HEK293 (cell line): ENCODE results near the gene PPP3CA.
A peak's percentile ranks its signal among the peaks of the same experiment; 100 is the strongest.

Experiments
- CTCF ChIA-PET: fragments of 350-600 bp; formaldehyde crosslinking; extraction: SDS; loops from one replicate; lab custom pipeline; 2021; ENCODE audit warnings: antibody characterized with exemption; lab: Yijun Ruan, JAX
- POLR2A ChIA-PET: fragments of 300-600 bp; formaldehyde crosslinking; extraction: SDS; loops from one replicate; lab custom pipeline; 2020; ENCODE audit warnings: antibody characterized with exemption, inconsistent platforms; lab: Yijun Ruan, JAX
- H3K27ac ChIP-seq: fragments of 200-500 bp; sonication (Bioruptor generic); 2 replicates; pipeline ENCODE4 v1.5.1; 2014; ENCODE audit warnings: low read depth, low read length, control low read depth, inconsistent platforms; ENCODE audit errors: extremely low read depth
- H3K36me3 ChIP-seq, 2 experiments: fragments of 200-500 bp in 1 of 2; sonication (Bioruptor generic) in 1 of 2; 1 replicate in 1 of 2; 2 replicates in 1 of 2; pipeline ENCODE4 v1.5.1; 2014 to 2017; ENCODE audit warnings: inconsistent platforms in 2 of 2, low read length in 2 of 2; ENCODE audit not compliant: control insufficient read depth in 2 of 2, insufficient read depth in 1 of 2
- H3K4me1 ChIP-seq: fragments of 200-500 bp; sonication (Bioruptor generic); 2 replicates; pipeline ENCODE4 v1.5.1; 2014; ENCODE audit warnings: mild to moderate bottlenecking, low read length, inconsistent platforms; ENCODE audit not compliant: control insufficient read depth, insufficient read depth
- H3K4me3 ChIP-seq: 2 replicates; pipeline ENCODE4 v1.5.1; 2011; ENCODE audit warnings: low read depth, mild to moderate bottlenecking, control low read depth, low read length, moderate library complexity
- H3K9me3 ChIP-seq: fragments of 200-500 bp; sonication (Bioruptor generic); 2 replicates; pipeline ENCODE4 v1.5.1; 2014; ENCODE audit warnings: low read depth, low read length, inconsistent platforms; ENCODE audit not compliant: control insufficient read depth, insufficient read depth
- GFI1B ChIP-seq: fragments of 450-650 bp; formaldehyde crosslinking; IDR thresholded peaks from 2 replicates; pipeline ENCODE4 v1.5.1; 2016; ENCODE audit warnings: missing biosample characterization, missing genetic modification characterization
- KLF1 ChIP-seq: fragments of 450-650 bp; formaldehyde crosslinking; IDR thresholded peaks from 2 replicates; pipeline ENCODE4 v1.5.1; 2016; ENCODE audit warnings: missing biosample characterization, missing genetic modification characterization
- KLF16 ChIP-seq: fragments of 450-650 bp; formaldehyde crosslinking; IDR thresholded peaks from 2 replicates; pipeline ENCODE4 v1.5.1; 2017; ENCODE audit warnings: missing biosample characterization, missing genetic modification characterization
- MEIS1 ChIP-seq: sonication (generic); formaldehyde crosslinking; IDR thresholded peaks from 2 replicates; pipeline ENCODE4 v1.8.1; 2022; ENCODE audit warnings: missing genetic modification reagents, mild to moderate bottlenecking, borderline replicate concordance
- REPIN1 ChIP-seq: fragments of 450-650 bp; formaldehyde crosslinking; IDR thresholded peaks from 2 replicates; pipeline ENCODE4 v1.5.1; 2017; ENCODE audit warnings: missing biosample characterization, missing genetic modification characterization, low read depth
- REST ChIP-seq: fragments of 450-650 bp; formaldehyde crosslinking; IDR thresholded peaks from 2 replicates; pipeline ENCODE4 v1.5.1; 2016; ENCODE audit warnings: missing biosample characterization, missing genetic modification characterization
- ZBTB17 ChIP-seq: fragments of 450-650 bp; formaldehyde crosslinking; IDR thresholded peaks from 2 replicates; pipeline ENCODE4 v1.5.1; 2016; ENCODE audit warnings: missing biosample characterization, missing genetic modification characterization
- ZNF114 ChIP-seq: fragments of 450-650 bp; formaldehyde crosslinking; IDR thresholded peaks from 2 replicates; pipeline ENCODE4 v1.5.0; 2017; ENCODE audit warnings: missing biosample characterization, missing genetic modification characterization
- ZNF18 ChIP-seq: fragments of 450-650 bp; formaldehyde crosslinking; IDR thresholded peaks from 2 replicates; pipeline ENCODE4 v1.5.1; 2016; ENCODE audit warnings: missing biosample characterization, missing genetic modification characterization
- ZNF211 ChIP-seq: fragments of 450-650 bp; formaldehyde crosslinking; IDR thresholded peaks from 2 replicates; pipeline ENCODE4 v1.5.1; 2016; ENCODE audit warnings: low read depth, missing biosample characterization, missing genetic modification characterization
- ZNF335 ChIP-seq: fragments of 450-650 bp; formaldehyde crosslinking; conservative IDR thresholded peaks from 2 replicates; pipeline ENCODE4 v1.5.1; 2016; ENCODE audit warnings: missing biosample characterization, missing genetic modification characterization
- ZNF585B ChIP-seq: fragments of 450-650 bp; formaldehyde crosslinking; IDR thresholded peaks from 2 replicates; pipeline ENCODE4 v1.5.1; 2016; ENCODE audit warnings: missing biosample characterization, missing genetic modification characterization
- ZNF645 ChIP-seq: fragments of 450-650 bp; formaldehyde crosslinking; IDR thresholded peaks from 2 replicates; pipeline ENCODE4; 2016; ENCODE audit warnings: missing biosample characterization, missing genetic modification characterization
- ZNF76 ChIP-seq: fragments of 450-650 bp; formaldehyde crosslinking; IDR thresholded peaks from 2 replicates; pipeline ENCODE4; 2016; ENCODE audit warnings: low read depth, missing biosample characterization, missing genetic modification characterization, borderline replicate concordance
- ZSCAN16 ChIP-seq: fragments of 450-650 bp; formaldehyde crosslinking; IDR thresholded peaks from 2 replicates; pipeline ENCODE4 v1.5.1; 2016; ENCODE audit warnings: missing biosample characterization, missing genetic modification characterization
- ZSCAN30 ChIP-seq: fragments of 450-650 bp; IDR thresholded peaks from 2 replicates; pipeline ENCODE4 v1.5.1; 2018; ENCODE audit warnings: missing biosample characterization, mild to moderate bottlenecking, missing genetic modification characterization, moderate library complexity

PPP3CA gene

GRCh38 chr4:101337688-101338087 lies 9.6 kb downstream of the PPP3CA start:
- H3K36me3 ChIP-seq: no peaks in the 10 kb centered on the region
- ChIA-PET CTCF (no interaction called here), POLR2A (no interaction called here)
- TF ChIP-seq REPIN1 (tag by site-specific recombination) (no peak), ZNF211 (no peak), ZNF76 (tag by site-specific recombination) (no peak), MEIS1 (CRISPR knock-in tag) (no peak), ZSCAN30 (tag by site-specific recombination) (no peak), ZBTB17 (tag by site-specific recombination) (no peak), ZNF585B (tag by site-specific recombination) (no peak)
- no peaks in the 10 kb centered on the region for H3K9me3 ChIP-seq
- no peak overlapping the region for H3K27ac ChIP-seq
- no peak overlapping the region for H3K4me3 ChIP-seq
- no peaks in the 10 kb centered on the region for H3K4me1 ChIP-seq

GRCh38 chr4:101334963-101335572 lies 12.3 kb downstream of the PPP3CA start:
- Histone ChIP-seq H3K27ac (no peak overlapping the region), H3K4me3 (no peak overlapping the region), H3K36me3 (no peaks in the 10 kb centered on the region)
- CTCF ChIA-PET: no interaction called here
- TF ChIP-seq ZNF335 (0 out of 2 replicates have a peak, but pooled peaks have one; percentile 15), KLF1 (tag by site-specific recombination) (no peak)
- TF ChIP-seq, all 188 proteins: peak for 1
- POLR2A ChIA-PET: no interaction called here
- no peaks in the 10 kb centered on the region for H3K9me3 ChIP-seq
- H3K4me1 ChIP-seq: no peaks in the 10 kb centered on the region

- ChIA-PET CTCF (interaction anchor here (0.6 kb wide), 1 partner anchor 461 kb away, joined by 3 read pairs; no protein-coding TSS in a partner anchor), POLR2A (no interaction called here)
- Histone ChIP-seq H3K4me3 (no peak overlapping the region), H3K36me3 (no peaks in the 10 kb centered on the region), H3K9me3 (no peaks in the 10 kb centered on the region), H3K4me1 (no peaks in the 10 kb centered on the region), H3K27ac (no peak overlapping the region)
- TF ChIP-seq GFI1B (tag by site-specific recombination): no peak
- TF ChIP-seq ZNF114 (tag by site-specific recombination): no peak
- no peak for TF ChIP-seq ZSCAN16 (tag by site-specific recombination)
- peak; percentile 88 for TF ChIP-seq REST
- TF ChIP-seq ZNF645 (tag by site-specific recombination): no peak
- TF ChIP-seq ZNF18: no peak
- TF ChIP-seq KLF16 (tag by site-specific recombination): no peak
Measured at GRCh38 chr4:101332424-101332823, 14.9 kb downstream of the PPP3CA start.
